PFSK-1 (cell line): Measurements from ENCODE around the gene FASN.

Experiments used
- FOXP2 ChIP-seq: optimal IDR thresholded peaks from 2 replicates; pipeline ENCODE3; 2011; ENCODE audit warnings: borderline replicate concordance, control low read depth, inconsistent platforms; ENCODE audit not compliant: insufficient read depth; ENCODE audit errors: extremely low read length, extremely low read depth
- POLR2AphosphoS5 ChIP-seq: IDR thresholded peaks from 2 replicates; pipeline ENCODE4 v1.6.1; 2012; ENCODE audit warnings: low read depth, mild to moderate bottlenecking, control low read depth, low read length, moderate library complexity
- SIN3A ChIP-seq: IDR thresholded peaks from 2 replicates; pipeline ENCODE4 v1.6.1; 2012; ENCODE audit warnings: mild to moderate bottlenecking, low read length, moderate library complexity, borderline replicate concordance; ENCODE audit not compliant: insufficient read depth
- TAF1 ChIP-seq: IDR thresholded peaks from 2 replicates; pipeline ENCODE4 v1.6.1; 2012; ENCODE audit warnings: low read length, control low read depth, borderline replicate concordance; ENCODE audit not compliant: insufficient read depth
- TF ChIP-seq, protein P1 (sequence below), 2 experiments: IDR thresholded peaks; 2 replicates each; pipeline versions ENCODE4 v1.6.1 to v1.8.0; 2011 to 2012; ENCODE audit warnings: low read depth in 2 of 2, low read length in 2 of 2, control low read depth in 1 of 2, inconsistent platforms in 1 of 2, mild to moderate bottlenecking in 1 of 2, moderate library complexity in 1 of 2; ENCODE audit not compliant: insufficient read depth in 1 of 2

Gene FASN

GRCh38 chr17:82065193-82065637, 32.8 kb downstream of the FASN start:
- no peak for TF ChIP-seq SIN3A
- TF ChIP-seq, protein P1, sequence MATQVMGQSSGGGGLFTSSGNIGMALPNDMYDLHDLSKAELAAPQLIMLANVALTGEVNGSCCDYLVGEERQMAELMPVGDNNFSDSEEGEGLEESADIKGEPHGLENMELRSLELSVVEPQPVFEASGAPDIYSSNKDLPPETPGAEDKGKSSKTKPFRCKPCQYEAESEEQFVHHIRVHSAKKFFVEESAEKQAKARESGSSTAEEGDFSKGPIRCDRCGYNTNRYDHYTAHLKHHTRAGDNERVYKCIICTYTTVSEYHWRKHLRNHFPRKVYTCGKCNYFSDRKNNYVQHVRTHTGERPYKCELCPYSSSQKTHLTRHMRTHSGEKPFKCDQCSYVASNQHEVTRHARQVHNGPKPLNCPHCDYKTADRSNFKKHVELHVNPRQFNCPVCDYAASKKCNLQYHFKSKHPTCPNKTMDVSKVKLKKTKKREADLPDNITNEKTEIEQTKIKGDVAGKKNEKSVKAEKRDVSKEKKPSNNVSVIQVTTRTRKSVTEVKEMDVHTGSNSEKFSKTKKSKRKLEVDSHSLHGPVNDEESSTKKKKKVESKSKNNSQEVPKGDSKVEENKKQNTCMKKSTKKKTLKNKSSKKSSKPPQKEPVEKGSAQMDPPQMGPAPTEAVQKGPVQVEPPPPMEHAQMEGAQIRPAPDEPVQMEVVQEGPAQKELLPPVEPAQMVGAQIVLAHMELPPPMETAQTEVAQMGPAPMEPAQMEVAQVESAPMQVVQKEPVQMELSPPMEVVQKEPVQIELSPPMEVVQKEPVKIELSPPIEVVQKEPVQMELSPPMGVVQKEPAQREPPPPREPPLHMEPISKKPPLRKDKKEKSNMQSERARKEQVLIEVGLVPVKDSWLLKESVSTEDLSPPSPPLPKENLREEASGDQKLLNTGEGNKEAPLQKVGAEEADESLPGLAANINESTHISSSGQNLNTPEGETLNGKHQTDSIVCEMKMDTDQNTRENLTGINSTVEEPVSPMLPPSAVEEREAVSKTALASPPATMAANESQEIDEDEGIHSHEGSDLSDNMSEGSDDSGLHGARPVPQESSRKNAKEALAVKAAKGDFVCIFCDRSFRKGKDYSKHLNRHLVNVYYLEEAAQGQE (IDR thresholded peaks at IDR 0.05; ENCODE audit: insufficient read depth in 1 of 2, low read depth in 2 of 2, low read length in 2 of 2): no peak
- TF ChIP-seq TAF1: no peak
- no peak for TF ChIP-seq FOXP2
- no peak for TF ChIP-seq POLR2AphosphoS5

- no peak for TF ChIP-seq FOXP2
Measured at GRCh38 chr17:82064433-82065192, 33.4 kb downstream of the FASN start.

GRCh38 chr17:82063424-82064415, 34.3 kb downstream of the FASN start:
- TF ChIP-seq POLR2AphosphoS5 (no peak), FOXP2 (no peak), TAF1 (no peak), SIN3A (no peak)
- TF ChIP-seq, protein P1 (IDR thresholded peaks at IDR 0.05; ENCODE audit: insufficient read depth in 1 of 2, low read depth in 2 of 2, low read length in 2 of 2): no peak

GRCh38 chr17:82062984-82063368, 35.1 kb downstream of the FASN start:
- TF ChIP-seq FOXP2 (no peak), SIN3A (no peak), TAF1 (no peak), POLR2AphosphoS5 (no peak)
- TF ChIP-seq, protein P1 (IDR thresholded peaks at IDR 0.05; ENCODE audit: insufficient read depth in 1 of 2, low read depth in 2 of 2, low read length in 2 of 2): no peak

- TF ChIP-seq, protein P1 (IDR thresholded peaks at IDR 0.05; ENCODE audit: insufficient read depth in 1 of 2, low read depth in 2 of 2, low read length in 2 of 2): no peak
- TF ChIP-seq FOXP2 (no peak), TAF1 (no peak), POLR2AphosphoS5 (no peak), SIN3A (no peak)
Measured at GRCh38 chr17:82062076-82062983, 35.7 kb downstream of the FASN start.
